SK-N-SH treated with all-trans-retinoic acid at 6 μM for 48 hours (cell line): ENCODE data around the gene ZNF774.

Experiments used
- ARNTL ChIP-seq: fragments of 450-650 bp; formaldehyde crosslinking; IDR thresholded peaks from 2 replicates; pipeline ENCODE4 v1.5.0; 2020; ENCODE audit warnings: low read depth, mild to moderate bottlenecking, moderate library complexity, borderline replicate concordance
- ISL1 ChIP-seq: fragments of 250-450 bp; sonication (Bioruptor Pico); IDR thresholded peaks from 2 replicates; pipeline ENCODE4 v2.1.2; 2022; ENCODE audit warnings: mild to moderate bottlenecking, moderate library complexity
- OSR1 ChIP-seq: fragments of 250-450 bp; sonication (Bioruptor Pico); IDR thresholded peaks from 2 replicates; pipeline ENCODE4 v1.8.0; 2022; ENCODE audit warnings: moderate library complexity, mild to moderate bottlenecking, inconsistent platforms
- PATZ1 ChIP-seq: fragments of 250-450 bp; sonication (Bioruptor Pico); IDR thresholded peaks from 2 replicates; pipeline ENCODE4 v1.8.0; 2020; ENCODE audit warnings: mild to moderate bottlenecking, moderate library complexity, borderline replicate concordance
- RARB ChIP-seq: fragments of 250-450 bp; sonication (Bioruptor Pico); IDR thresholded peaks from 2 replicates; pipeline ENCODE4 v1.8.0; 2021; ENCODE audit warnings: mild to moderate bottlenecking, moderate library complexity
- TCF4 ChIP-seq: fragments of 250-450 bp; sonication (Bioruptor Pico); IDR thresholded peaks from 2 replicates; pipeline ENCODE4 v1.8.0; 2021; ENCODE audit warnings: mild to moderate bottlenecking, moderate library complexity, borderline replicate concordance
- ZFP3 ChIP-seq: fragments of 250-450 bp; sonication (Bioruptor Pico); IDR thresholded peaks from 2 replicates; pipeline ENCODE4 v1.5.0; 2020; ENCODE audit warnings: mild to moderate bottlenecking, moderate library complexity

GRCh38 chr15:90402223-90402622 lies 50.1 kb downstream of the ZNF774 start:
- TF ChIP-seq RARB (CRISPR knock-in tag), result no peak
- no peak for TF ChIP-seq TCF4 (CRISPR knock-in tag)
- no peak for TF ChIP-seq ARNTL (CRISPR knock-in tag)
- no peak for TF ChIP-seq PATZ1
- TF ChIP-seq OSR1, result no peak
- TF ChIP-seq ISL1 (CRISPR knock-in tag), result peak; percentile 74
- TF ChIP-seq ZFP3 (CRISPR knock-in tag), result no peak
